Islet of Langerhans (tissue), 1 donor: ENCODE data around the gene UGT1A9.
"Not testable (repeated sequence)": the region's sequence is repeated elsewhere in the genome, so short reads cannot be mapped to it uniquely, and the experiment has no call there.

Source experiments
- FAIRE-seq: peaks from one replicate; lab custom pipeline; 2011; peaks lifted over from hg19 to GRCh38; lab: Jason Lieb, UNC

The UGT1A9 gene

DNA sequence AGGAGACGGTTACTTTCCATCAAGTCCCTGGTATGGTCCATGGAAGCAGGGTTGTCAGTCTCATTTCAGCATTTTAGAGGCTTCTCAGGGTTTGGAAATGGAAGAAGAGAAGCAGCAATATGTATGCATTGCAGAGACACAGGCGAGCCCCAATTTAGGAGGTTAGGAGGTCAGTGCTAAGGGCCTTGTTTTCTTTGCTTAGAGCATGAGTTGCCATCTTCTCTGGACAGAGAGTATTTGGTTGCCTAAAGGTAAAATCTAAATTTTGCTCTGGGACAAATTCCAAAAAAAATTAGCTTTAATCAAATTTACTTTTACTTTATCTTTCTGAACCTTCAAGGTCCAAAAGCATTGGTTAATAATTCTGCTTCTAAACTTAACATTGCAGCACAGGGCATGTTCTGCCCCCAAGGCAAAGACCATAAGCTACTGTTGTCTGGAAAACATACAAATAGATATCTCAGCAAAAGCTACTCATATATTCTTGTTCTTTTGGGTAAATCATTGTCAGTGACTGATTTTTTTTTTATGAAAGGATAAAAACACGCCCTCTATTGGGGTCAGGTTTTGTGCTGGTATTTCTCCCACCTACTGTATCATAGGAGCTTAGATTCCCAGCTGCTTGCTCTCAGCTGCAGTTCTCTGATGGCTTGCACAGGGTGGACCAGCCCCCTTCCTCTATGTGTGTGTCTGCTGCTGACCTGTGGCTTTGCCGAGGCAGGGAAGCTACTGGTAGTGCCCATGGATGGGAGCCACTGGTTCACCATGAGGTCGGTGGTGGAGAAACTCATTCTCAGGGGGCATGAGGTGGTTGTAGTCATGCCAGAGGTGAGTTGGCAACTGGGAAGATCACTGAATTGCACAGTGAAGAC lies at the start of gene UGT1A9:
Gene UGT1A9 (plus strand): TSS at position 609 of the 872 bp plus-strand sequence. CDS start 37 bp downstream, at position 646.
- no peak for FAIRE-seq

DNA sequence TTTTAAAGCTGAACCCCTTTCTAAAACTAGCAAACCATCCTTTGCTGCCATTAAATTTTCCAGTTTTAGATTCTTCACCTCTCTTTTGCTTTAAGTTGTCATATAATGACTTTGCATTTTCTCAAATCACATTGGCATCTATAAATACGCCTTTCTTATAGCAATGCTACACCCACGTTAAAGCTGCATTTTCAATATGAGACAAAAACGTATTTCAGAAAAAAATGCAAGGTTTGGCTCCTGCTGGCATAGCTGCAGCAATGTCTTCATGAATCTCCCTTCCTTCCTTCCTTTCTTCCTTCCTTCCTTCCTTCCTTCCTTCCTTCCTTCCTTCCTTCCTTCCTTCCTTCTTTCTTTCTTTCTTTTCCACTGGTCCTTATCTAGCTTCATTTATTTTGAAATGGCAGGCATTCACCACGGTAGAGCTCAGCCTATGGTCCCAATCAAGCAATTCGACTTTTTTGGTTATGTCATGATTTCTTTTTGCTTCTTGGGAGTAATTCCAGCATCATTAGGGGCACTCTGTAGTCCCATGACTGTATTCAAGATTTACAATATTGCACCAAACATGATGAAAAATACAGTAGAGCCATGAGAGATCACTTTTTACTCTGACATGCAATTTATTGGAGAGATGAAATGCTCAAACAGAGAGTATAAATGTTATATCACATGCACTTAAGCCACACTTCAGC lies 44.2 kb upstream of the UGT1A9 start:
- no peak for FAIRE-seq

DNA sequence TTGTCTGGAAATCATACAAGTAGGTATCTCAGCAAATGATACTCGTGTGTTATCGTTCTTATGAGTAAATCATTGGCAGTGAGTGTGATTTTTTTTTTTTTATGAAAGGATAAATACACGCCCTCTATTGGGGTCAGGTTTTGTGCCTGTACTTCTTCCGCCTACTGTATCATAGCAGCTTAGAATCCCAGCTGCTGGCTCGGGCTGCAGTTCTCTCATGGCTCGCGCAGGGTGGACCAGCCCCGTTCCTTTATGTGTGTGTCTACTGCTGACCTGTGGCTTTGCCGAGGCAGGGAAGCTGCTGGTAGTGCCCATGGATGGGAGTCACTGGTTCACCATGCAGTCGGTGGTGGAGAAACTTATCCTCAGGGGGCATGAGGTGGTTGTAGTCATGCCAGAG lies 35.4 kb upstream of the UGT1A9 start, which contains the start of gene UGT1A10:
Gene UGT1A10 (plus strand): TSS at position 143 of the 400 bp plus-strand sequence. CDS start 75 bp downstream, at position 218.
- not testable (repeated sequence) for FAIRE-seq

DNA sequence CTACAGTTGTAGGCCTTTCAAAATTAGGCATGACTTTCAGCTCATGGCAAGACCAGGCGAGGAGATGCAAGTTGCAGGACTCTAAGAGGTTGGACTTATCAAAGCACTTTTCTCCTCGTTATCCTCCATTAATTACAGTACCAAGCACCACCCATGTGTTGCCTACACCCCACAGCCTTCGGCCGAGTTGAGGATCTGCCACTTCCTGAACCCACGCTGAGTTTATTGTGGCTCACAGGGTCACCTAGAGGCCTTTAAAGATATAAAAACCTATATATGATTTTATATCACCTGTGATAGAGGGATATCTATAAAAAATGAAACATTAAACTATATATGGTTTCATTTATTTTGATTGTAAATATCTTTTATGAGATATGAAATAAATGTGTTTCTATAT lies 32.9 kb upstream of the UGT1A9 start:
- no peak for FAIRE-seq

DNA sequence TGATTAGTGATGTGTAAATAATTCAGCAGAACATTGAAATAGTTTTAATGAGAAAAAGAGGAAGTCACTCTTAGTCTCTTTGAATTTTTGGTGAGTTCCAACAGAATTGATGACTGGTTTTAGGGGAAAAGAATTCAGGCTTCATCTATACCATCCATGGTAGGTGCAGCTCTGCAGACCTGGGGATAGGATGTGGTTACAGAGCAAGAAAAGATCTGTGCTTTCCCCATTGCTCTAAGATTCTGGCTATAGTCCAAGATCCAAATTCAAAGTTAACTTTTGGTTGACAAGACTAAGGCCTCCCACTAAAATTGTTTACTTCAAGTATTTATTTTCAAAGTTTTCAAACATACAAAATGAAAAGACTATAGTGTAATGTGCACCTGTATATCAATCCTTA lies 31.8 kb upstream of the UGT1A9 start:
- no peak for FAIRE-seq

DNA sequence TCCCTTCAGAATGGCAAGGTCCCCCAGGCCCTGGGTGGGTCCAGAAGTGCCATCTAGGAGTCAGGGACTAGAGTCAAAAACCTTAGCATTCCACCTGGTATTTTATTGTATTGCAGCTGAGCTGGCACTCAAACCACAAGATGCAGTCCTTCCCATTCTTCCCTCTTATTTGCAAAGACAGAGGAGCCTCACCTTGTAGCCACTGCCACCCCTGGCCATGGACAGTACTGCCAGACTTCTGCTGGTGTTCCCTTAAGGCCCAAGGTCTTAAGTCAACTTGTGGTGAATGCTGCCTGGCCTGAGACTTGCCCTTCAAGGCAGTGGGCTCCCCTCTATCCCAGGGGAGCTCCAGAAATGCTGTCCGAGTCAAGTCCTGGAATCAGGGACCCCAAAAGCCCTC lies 28.6 kb upstream of the UGT1A9 start:
- no peak for FAIRE-seq

DNA sequence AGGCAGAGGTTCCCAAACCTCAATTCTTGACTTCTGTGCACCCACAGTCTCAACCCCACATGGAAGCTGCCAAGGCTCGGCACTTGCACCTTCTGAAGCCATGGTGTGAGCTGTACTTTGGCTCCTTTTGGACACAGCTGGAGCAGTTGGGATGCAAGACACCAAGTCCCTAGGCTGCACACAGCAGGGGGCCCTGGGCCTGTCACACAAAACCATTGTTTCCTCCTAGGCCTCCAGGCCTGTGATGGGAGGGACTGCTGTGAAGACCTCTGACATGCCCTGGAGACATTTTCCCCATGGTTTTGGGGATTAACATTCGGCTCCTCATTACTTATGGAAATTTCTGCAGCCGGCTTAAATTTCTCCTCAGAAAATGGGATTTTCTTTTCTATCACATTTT lies 25.7 kb upstream of the UGT1A9 start:
- FAIRE-seq: not testable (repeated sequence)

DNA sequence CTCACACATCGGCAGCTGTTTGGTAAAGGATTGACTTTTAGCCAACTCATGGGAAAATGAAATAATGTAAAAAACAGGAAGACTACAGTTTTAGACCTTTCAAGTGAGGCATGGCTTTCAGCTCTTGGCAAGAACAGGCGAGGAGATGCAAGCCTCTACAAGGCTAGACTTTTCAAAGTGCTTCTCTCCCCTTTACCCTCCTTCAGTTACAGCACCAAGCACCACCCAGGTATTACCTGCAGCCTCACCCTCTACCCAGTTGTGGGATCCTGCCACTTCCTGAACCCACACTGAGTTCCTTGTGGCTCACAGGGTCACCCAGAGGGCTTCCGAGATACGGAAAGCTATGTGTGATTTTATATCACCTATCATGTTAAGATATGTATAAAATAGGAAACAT lies 20.7 kb upstream of the UGT1A9 start:
- no peak for FAIRE-seq

DNA sequence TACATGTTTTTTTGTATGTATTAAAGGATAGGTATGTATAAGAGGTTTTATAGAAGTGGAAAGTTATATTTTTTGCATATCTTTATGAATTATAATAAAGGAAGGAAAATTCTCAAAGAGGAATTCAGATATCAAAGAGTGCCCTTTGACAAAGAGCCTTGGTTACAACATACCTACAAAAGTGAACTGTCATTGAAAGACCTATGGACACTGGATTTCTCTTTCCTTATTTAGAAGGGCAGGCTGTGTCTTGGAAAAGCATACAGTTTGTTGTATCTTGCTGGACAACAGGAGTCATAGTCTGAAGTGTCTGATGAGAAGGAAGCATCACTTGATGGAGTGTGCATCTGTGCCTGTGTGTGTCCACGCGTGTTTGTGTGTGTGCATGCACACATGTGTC lies 20.3 kb upstream of the UGT1A9 start:
- no peak for FAIRE-seq

DNA sequence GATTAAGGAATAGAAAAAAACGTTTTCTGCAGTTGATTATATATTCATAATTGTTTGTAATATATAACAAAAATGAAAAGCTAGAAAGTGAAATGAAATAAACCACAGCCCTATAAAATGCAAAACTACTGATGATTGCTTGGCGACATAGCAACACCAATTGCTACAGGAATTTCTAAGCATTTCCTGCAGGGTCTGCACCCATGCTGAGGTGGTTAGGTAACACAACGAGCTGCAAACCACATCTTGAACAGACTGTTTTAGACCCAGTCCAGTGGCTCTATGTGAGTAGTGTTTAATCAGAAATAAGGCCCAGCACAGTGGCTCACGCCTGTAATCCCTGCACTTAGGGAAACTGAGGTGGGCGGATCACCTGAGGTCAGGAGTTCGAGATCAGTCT lies 17.2 kb upstream of the UGT1A9 start:
- FAIRE-seq: no peak

DNA sequence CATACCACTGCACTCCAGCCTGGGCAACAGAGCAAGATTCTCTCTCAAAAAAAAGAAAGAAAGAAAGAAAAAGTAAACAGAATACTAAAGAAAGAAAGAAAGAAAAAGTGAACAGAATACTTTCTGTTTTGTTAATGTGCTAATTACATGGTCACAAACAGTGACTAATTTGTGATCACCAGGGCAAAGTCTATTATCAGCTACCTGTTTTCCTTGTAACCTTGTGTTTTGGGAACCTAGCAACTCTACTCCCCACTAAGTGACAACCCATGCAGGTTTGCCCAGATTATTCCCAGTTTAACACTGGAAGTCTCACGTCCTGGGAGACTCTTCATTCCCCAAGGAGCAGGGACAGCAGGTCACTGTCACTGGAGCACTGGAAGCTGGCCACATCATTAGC lies 16.7 kb upstream of the UGT1A9 start:
- FAIRE-seq: no peak

DNA sequence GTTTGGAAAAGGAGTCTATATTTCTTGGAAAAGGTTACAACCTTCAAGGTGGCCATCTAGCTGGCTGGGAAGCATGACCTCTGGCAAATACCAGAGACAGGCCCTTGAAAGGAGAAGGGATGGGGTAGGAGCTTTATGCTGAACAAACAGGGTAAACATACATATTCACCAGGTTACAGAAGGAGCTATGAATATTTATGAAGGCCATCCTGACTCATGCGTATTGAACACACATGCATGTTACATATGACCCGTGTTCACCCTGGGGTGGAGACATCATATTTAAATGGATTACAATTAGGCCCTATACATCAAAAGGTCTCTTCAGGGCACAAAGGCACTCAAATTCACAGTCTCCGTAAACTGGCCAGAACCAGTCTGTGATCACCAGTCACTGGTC lies 15.8 kb upstream of the UGT1A9 start:
- FAIRE-seq: not testable (repeated sequence)

DNA sequence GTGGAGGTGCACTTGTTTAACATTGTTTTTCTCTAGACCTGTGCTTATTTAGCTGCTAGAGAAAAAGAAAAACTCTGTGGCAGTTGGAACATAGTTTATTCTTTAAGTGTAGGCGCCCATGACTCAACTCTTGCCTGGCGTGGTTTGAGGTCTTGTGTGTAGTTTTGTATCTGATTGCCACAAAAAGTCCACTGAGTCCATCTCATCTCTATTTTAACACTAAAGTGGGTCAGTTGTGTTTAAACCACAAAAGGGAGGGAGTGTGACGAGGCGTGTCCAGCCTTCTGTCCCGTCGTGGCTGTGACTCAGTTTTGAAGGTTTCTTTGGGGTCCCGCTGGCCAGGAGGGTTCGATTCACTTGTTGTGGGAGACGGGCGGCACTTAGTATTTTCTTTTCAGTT lies 15.3 kb upstream of the UGT1A9 start:
- FAIRE-seq: no peak

DNA sequence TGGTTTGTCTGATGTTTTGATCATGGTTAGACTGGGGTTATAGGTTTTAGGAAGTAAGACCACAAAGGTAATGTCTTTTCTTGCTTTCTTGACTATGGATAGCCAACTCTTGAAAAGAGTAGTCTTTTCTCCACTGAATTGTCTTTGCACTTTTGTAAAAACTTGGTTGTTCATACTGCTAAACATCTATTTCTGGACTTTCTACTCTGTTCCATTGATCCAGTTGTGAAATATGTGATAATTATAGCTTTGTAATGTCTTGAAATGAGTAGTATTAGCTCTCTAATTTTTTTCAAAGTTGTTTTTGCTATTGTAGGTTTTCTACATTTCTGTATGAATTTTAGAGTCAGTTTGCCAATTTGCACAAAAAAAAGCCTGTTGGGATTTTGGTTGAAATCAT lies 13.1 kb upstream of the UGT1A9 start:
- no peak for FAIRE-seq

DNA sequence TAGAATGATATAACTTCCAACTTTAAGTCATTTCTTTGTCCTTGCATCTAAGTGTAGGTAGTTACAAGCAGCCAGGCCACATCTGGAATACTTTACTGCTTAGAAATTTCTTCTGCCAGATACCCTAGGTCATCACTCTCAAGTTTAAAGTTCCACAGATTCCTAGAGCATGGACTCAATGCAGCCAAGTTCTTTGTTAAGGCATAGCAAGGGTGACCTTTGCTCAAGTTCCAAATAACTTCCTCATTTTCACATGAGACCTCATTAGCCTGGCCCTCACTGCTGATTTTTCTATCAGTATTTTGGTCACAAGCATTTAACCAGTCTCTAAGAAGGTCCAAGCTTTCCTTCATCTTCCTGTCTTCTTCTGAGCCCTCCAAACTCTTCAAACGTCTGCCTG lies 7.8 kb upstream of the UGT1A9 start:
- no peak for FAIRE-seq

DNA sequence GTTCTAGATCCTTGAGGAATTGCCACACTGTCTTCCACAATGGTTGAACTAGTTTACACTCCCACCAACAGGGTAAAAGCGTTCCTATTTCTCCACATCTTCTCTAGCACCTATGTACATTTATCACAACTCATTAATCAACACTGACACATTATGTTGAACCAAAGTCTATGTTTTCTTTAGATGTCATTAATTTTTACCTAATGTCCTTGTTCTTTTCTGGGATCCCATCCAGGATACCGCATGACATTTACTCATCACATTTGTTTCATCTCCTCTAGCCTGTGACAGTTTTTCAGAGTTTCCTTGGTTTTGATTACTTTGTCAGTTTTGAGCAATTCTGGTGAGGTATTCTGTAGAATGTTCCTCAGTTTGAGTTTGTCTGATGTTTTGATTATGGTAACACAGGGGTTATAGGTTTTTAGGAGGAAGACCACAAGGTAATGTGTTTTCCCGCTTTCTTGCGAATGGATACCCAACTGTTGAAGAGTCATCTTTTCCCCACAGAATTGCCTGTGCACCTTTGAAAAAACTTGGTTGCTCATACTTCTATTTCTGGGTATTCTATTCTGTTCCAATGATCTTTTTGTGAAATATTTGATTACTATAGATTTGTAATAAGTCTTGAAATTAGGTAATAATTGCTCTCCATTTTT lies 3.0 kb upstream of the UGT1A9 start:
- FAIRE-seq: no peak

DNA sequence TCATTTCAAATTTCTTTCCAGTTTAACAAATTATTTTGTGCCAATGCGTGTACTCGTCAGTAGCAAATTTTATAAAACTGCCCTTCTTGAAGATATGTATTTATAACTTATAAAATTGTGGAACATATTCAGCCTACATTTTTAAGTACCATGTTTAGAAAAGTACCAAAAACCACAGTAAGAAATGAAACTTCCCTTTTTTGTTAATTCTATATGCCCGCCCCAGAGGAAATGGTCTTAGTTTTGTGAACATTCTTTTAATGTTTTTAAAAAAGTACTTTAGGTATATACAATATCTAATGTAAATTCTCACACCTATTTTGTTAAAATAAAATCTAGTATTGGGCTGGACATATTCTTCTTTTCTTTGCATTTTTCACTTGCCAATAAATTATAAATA lies 1.2 kb downstream of the UGT1A9 start:
- FAIRE-seq: no peak

DNA sequence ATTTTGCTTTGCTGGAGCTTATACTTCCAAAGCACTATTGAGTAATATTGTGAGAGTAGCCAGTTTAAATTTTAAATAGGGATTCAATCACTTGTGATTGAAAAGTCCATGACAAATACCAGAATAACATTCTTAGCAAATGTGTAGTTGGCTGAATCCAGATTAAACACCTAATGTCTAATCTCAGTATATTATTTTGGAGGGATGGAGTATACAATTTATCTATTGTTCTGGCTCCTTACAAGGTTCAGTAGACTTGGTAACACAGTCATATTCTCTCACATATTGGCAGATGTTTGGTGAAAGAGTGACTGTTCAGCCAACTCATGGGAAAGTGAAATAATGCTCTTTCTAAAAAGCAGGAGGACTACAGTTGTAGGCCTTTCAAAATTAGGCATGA lies 2.2 kb downstream of the UGT1A9 start:
- FAIRE-seq: no peak

DNA sequence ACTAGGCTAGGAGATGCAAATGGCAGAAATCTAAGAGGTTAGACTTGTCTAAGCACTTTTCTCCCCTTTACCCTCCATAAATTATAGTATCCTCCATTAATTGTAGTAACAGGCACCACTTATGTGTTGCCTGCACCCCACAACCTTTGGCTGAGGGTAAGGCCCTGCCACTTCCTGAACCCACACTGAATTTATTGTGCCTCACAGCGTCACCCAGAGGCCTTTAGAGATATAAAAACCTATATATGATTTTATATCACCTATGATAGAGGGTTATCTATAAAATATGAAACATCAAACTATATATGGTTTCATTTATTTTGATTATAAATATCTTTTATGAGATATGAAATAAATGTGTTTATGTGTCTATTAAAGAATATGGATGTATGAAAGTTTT lies 2.6 kb downstream of the UGT1A9 start:
- FAIRE-seq: no peak

DNA sequence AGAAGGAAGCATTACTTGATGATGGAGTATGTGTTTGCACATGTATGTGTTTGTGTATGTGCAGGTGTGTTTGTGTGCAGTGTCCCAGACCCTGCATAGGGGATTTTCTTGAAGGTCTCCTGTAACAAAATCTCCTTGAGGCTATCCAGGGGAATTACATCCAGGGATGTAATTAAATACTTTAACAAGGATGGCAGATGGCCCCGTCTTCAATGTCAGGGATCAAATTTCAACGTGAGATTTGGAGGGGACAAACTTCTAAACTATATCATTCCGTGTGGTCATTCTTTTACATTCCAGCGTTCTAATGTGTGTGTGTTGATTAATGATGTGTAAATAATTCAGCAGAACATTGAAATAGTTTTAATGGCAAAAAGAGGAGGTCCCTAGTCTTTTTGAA lies 3.3 kb downstream of the UGT1A9 start:
- FAIRE-seq: no peak

DNA sequence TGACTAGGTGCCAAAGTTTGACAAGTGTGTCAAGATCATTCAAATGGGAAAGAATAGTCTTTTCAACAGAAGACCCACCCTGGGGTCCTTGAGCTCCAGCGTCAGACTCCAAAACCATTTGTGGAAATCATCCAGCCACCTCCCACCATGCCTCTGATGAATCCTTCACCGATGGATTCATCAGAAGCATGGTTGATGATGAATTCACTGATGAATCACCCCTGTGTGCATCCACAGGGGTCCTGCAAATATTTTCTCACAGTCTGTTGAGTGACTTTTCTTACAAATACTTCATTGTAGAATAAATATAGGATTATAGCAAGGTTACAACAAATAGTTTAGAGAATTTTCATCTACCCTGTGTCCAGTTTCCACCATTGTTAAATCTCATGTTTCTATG lies 4.3 kb downstream of the UGT1A9 start:
- FAIRE-seq: no peak

DNA sequence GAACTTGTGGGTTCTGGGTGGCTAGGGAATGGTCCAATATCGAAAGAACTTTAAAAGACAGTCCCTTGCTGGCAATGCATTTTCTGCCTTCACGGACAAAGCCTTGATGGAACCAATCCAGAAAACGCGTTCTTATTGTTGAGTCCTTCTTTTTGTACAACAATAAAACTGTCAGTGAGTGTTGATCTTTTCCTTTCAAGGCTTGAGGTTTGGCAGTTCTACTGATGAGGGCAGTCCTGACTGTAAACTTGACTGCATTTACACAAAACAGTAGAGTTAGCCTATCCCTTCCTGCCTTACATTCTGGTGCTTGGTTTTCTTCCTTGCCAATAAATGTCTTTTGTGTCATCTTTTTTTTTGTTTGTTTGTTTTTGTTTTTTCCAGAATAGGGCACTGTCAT lies 7.5 kb downstream of the UGT1A9 start:
- no peak for FAIRE-seq

DNA sequence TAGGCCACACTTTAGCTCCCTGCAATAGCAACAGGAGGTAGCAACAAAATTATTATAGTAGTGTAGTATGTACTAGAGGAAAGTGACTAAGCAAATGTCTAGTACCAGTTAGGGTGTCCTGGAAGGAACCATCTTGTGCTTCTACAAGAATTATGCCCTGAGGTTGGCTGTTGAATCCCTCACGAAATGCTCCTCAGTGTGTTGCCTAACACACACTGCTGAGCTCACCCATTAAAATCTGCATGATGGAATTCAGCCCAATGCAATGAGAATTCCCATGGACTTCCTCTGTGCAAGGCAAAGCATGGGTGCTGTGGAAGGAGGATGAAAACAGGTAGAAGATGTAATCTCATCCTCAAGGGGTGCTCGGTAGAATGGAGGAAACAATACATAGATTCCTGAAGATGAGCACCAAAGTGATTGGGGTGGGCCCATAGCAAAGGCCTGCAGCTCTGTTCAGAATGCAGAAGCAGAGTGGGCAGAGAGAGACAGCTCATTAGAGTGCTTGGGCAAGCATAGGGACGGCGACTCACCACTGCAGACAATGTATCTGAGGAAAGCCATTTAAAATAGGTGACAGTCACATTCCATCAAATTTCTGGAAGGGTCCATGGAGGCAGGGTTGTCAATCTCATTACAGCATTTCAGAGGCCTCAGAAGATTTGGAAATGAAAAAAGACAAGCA lies 8.8 kb downstream of the UGT1A9 start:
- no peak for FAIRE-seq
